Measurements from ENCODE around the gene RET. TPM values are rescaled to one million over a fixed set of nuclear protein-coding genes. Genes with fewer than 3 reads are reported as not detected.

RET gene
- total and polyA plus RNA-seq, 4 donors, result 0.31 to 1.3 (median 0.77) TPM

GRCh38 chr10:43058716-43059335 lies 18.0 kb upstream of the RET start:
- Histone ChIP-seq H3K9ac (ENCODE audit: insufficient read depth in 1 of 2, low read length in 2 of 2) (no peak overlapping the region), H3K27ac (ENCODE audit: low read depth in 1 of 2, low read length in 1 of 2) (no peak overlapping the region), H3K36me3 (ENCODE audit: control insufficient read depth in 4 of 4, insufficient read depth in 4 of 4, low read length in 4 of 4) (no peaks in the 10 kb centered on the region), H3K4me3 (no peak overlapping the region), H3K27me3 (ENCODE audit: control insufficient read depth in 3 of 3, insufficient read depth in 3 of 3, low read length in 2 of 3) (no peaks in the 10 kb centered on the region), H3K4me1 (ENCODE audit: control insufficient read depth in 5 of 5, insufficient read depth in 5 of 5, low read length in 5 of 5) (peaks cover 0 to 2% (median 0%) of the 10 kb centered on the region in 5 donors), H3K9me3 (ENCODE audit: control insufficient read depth in 4 of 4, insufficient read depth in 3 of 4, low read length in 3 of 4) (no peaks in the 10 kb centered on the region)
- WGBS, 2 donors, result 82 to 89% methylated on average over 13 of the region's 13 CpGs
- TF ChIP-seq CTCF (IDR thresholded peaks at IDR 0.05; ENCODE audit: control extremely low read depth, extremely low read depth), result no peak
- ATAC-seq (ENCODE audit: insufficient read depth, low FRiP score), result no peak
- DNase-seq, result no peak

GRCh38 chr10:43059336-43059720 lies 17.5 kb upstream of the RET start:
- WGBS, 2 donors, result 61 to 85% methylated on average over 6 of the region's 6 CpGs
- no peak overlapping the region for H3K4me3 ChIP-seq
- no peak overlapping the region for H3K27ac ChIP-seq (ENCODE audit: low read depth in 1 of 2, low read length in 1 of 2)
- H3K4me1 ChIP-seq (ENCODE audit: control insufficient read depth in 5 of 5, insufficient read depth in 5 of 5, low read length in 5 of 5), result peaks cover 0 to 2% (median 0%) of the 10 kb centered on the region in 5 donors
- H3K9ac ChIP-seq (ENCODE audit: insufficient read depth in 1 of 2, low read length in 2 of 2), result no peak overlapping the region
- no peaks in the 10 kb centered on the region for H3K9me3 ChIP-seq (ENCODE audit: control insufficient read depth in 4 of 4, insufficient read depth in 3 of 4, low read length in 3 of 4)
- no peak for TF ChIP-seq CTCF (IDR thresholded peaks at IDR 0.05; ENCODE audit: control extremely low read depth, extremely low read depth)
- ATAC-seq (ENCODE audit: insufficient read depth, low FRiP score), result no peak
- H3K36me3 ChIP-seq (ENCODE audit: control insufficient read depth in 4 of 4, insufficient read depth in 4 of 4, low read length in 4 of 4), result no peaks in the 10 kb centered on the region
- H3K27me3 ChIP-seq (ENCODE audit: control insufficient read depth in 3 of 3, insufficient read depth in 3 of 3, low read length in 2 of 3), result no peaks in the 10 kb centered on the region
- no peak for DNase-seq

- Histone ChIP-seq H3K27me3 (ENCODE audit: control insufficient read depth in 3 of 3, insufficient read depth in 3 of 3, low read length in 2 of 3) (no peaks in the 10 kb centered on the region), H3K4me1 (ENCODE audit: control insufficient read depth in 5 of 5, insufficient read depth in 5 of 5, low read length in 5 of 5) (peaks cover 0 to 2% (median 0%) of the 10 kb centered on the region in 5 donors), H3K36me3 (ENCODE audit: control insufficient read depth in 4 of 4, insufficient read depth in 4 of 4, low read length in 4 of 4) (no peaks in the 10 kb centered on the region), H3K9me3 (ENCODE audit: control insufficient read depth in 4 of 4, insufficient read depth in 3 of 4, low read length in 3 of 4) (no peaks in the 10 kb centered on the region), H3K4me3 (no peak overlapping the region), H3K9ac (ENCODE audit: insufficient read depth in 1 of 2, low read length in 2 of 2) (no peak overlapping the region), H3K27ac (ENCODE audit: low read depth in 1 of 2, low read length in 1 of 2) (no peak overlapping the region)
- no peak for TF ChIP-seq CTCF (IDR thresholded peaks at IDR 0.05; ENCODE audit: control extremely low read depth, extremely low read depth)
- 68 to 78% methylated on average over 7 of the region's 7 CpGs for WGBS, 2 donors
- DNase-seq, result no peak
- no peak for ATAC-seq (ENCODE audit: insufficient read depth, low FRiP score)
These were observed 17.0 kb upstream of the RET start for GRCh38 chr10:43059828-43060227.

GRCh38 chr10:43060291-43060690 lies 16.6 kb upstream of the RET start:
- WGBS, 2 donors, result 68 to 78% methylated on average over 6 of the region's 6 CpGs
- H3K4me3 ChIP-seq, result no peak overlapping the region
- no peak for DNase-seq

More at GRCh38 chr10:43060291-43060690, 16.6 kb upstream of the RET start:
- Histone ChIP-seq H3K9me3 (ENCODE audit: control insufficient read depth in 4 of 4, insufficient read depth in 3 of 4, low read length in 3 of 4) (no peaks in the 10 kb centered on the region), H3K4me1 (ENCODE audit: control insufficient read depth in 5 of 5, insufficient read depth in 5 of 5, low read length in 5 of 5) (peaks cover 0 to 2% (median 0%) of the 10 kb centered on the region in 5 donors), H3K9ac (ENCODE audit: insufficient read depth in 1 of 2, low read length in 2 of 2) (no peak overlapping the region), H3K36me3 (ENCODE audit: control insufficient read depth in 4 of 4, insufficient read depth in 4 of 4, low read length in 4 of 4) (no peaks in the 10 kb centered on the region), H3K27me3 (ENCODE audit: control insufficient read depth in 3 of 3, insufficient read depth in 3 of 3, low read length in 2 of 3) (no peaks in the 10 kb centered on the region), H3K27ac (ENCODE audit: low read depth in 1 of 2, low read length in 1 of 2) (no peak overlapping the region)
- ATAC-seq (ENCODE audit: insufficient read depth, low FRiP score), result no peak
- TF ChIP-seq CTCF (IDR thresholded peaks at IDR 0.05; ENCODE audit: control extremely low read depth, extremely low read depth), result no peak
